ENCODE measurements around the gene EVI5L.

DNA sequence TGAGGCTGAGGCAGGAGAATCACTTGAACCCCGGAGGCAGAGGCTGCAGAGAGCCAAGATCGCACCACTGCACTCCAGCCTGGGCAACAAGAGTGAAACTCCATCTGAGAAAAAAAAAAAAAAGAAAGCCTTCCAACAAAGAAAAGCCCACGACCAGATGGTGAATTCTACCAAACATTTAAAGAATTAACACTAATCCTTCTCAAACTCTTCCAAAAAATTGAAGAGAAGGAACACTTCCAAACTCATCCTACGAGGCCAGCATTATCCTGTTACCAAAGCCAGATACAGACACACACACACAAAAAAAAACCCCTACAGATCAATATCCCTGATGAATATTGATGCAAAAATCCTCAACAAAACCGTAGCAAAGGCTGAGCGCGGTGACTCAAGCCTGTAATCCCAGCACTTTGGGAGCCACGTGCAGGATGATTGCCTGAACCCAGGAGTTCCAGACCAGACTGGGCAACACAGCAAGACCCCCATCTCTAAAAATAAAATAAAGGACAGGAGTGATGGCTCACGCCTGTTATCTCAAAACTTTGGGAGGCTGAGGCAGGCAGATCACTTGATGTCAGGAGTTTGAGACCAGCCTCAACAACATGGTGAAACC, 6.2 kb upstream of the EVI5L start:
- TF ChIP-seq, protein P1, sequence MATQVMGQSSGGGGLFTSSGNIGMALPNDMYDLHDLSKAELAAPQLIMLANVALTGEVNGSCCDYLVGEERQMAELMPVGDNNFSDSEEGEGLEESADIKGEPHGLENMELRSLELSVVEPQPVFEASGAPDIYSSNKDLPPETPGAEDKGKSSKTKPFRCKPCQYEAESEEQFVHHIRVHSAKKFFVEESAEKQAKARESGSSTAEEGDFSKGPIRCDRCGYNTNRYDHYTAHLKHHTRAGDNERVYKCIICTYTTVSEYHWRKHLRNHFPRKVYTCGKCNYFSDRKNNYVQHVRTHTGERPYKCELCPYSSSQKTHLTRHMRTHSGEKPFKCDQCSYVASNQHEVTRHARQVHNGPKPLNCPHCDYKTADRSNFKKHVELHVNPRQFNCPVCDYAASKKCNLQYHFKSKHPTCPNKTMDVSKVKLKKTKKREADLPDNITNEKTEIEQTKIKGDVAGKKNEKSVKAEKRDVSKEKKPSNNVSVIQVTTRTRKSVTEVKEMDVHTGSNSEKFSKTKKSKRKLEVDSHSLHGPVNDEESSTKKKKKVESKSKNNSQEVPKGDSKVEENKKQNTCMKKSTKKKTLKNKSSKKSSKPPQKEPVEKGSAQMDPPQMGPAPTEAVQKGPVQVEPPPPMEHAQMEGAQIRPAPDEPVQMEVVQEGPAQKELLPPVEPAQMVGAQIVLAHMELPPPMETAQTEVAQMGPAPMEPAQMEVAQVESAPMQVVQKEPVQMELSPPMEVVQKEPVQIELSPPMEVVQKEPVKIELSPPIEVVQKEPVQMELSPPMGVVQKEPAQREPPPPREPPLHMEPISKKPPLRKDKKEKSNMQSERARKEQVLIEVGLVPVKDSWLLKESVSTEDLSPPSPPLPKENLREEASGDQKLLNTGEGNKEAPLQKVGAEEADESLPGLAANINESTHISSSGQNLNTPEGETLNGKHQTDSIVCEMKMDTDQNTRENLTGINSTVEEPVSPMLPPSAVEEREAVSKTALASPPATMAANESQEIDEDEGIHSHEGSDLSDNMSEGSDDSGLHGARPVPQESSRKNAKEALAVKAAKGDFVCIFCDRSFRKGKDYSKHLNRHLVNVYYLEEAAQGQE (IDR thresholded peaks at IDR 0.05), result no peak
- TF ChIP-seq, protein P2, sequence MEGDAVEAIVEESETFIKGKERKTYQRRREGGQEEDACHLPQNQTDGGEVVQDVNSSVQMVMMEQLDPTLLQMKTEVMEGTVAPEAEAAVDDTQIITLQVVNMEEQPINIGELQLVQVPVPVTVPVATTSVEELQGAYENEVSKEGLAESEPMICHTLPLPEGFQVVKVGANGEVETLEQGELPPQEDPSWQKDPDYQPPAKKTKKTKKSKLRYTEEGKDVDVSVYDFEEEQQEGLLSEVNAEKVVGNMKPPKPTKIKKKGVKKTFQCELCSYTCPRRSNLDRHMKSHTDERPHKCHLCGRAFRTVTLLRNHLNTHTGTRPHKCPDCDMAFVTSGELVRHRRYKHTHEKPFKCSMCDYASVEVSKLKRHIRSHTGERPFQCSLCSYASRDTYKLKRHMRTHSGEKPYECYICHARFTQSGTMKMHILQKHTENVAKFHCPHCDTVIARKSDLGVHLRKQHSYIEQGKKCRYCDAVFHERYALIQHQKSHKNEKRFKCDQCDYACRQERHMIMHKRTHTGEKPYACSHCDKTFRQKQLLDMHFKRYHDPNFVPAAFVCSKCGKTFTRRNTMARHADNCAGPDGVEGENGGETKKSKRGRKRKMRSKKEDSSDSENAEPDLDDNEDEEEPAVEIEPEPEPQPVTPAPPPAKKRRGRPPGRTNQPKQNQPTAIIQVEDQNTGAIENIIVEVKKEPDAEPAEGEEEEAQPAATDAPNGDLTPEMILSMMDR (IDR thresholded peaks at IDR 0.05; ENCODE audit: low read depth, low read length, missing input control), result no peak
- TF ChIP-seq, protein P3, sequence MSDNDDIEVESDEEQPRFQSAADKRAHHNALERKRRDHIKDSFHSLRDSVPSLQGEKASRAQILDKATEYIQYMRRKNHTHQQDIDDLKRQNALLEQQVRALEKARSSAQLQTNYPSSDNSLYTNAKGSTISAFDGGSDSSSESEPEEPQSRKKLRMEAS (IDR thresholded peaks at IDR 0.05), result no peak
- TF ChIP-seq, protein P4, sequence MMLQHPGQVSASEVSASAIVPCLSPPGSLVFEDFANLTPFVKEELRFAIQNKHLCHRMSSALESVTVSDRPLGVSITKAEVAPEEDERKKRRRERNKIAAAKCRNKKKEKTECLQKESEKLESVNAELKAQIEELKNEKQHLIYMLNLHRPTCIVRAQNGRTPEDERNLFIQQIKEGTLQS (IDR thresholded peaks at IDR 0.05), result no peak
- TF ChIP-seq YY1 (IDR thresholded peaks at IDR 0.05) (no peak), EGR1 (IDR thresholded peaks at IDR 0.05; ENCODE audit: low read depth in 2 of 2) (no peak), NR2F2 (IDR thresholded peaks at IDR 0.05) (no peak), JUND (IDR thresholded peaks at IDR 0.05) (no peak), GABPA (IDR thresholded peaks at IDR 0.05 in 1 of 2, conservative IDR thresholded peaks at IDR 0.05 in 1 of 2) (no peak), TAF1 (conservative IDR thresholded peaks at IDR 0.05) (no peak), HNF4A (conservative IDR thresholded peaks at IDR 0.05) (no peak), SP1 (IDR thresholded peaks at IDR 0.05) (no peak)
- TF ChIP-seq, protein P5, sequence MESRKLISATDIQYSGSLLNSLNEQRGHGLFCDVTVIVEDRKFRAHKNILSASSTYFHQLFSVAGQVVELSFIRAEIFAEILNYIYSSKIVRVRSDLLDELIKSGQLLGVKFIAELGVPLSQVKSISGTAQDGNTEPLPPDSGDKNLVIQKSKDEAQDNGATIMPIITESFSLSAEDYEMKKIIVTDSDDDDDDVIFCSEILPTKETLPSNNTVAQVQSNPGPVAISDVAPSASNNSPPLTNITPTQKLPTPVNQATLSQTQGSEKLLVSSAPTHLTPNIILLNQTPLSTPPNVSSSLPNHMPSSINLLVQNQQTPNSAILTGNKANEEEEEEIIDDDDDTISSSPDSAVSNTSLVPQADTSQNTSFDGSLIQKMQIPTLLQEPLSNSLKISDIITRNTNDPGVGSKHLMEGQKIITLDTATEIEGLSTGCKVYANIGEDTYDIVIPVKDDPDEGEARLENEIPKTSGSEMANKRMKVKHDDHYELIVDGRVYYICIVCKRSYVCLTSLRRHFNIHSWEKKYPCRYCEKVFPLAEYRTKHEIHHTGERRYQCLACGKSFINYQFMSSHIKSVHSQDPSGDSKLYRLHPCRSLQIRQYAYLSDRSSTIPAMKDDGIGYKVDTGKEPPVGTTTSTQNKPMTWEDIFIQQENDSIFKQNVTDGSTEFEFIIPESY (IDR thresholded peaks at IDR 0.05), result no peak
